Kasumi-1 (cell line): ENCODE measurements around the gene CHD2.

ENCODE experiments used
- DNase-seq, 2 experiments: peaks; one replicate each; lab custom pipeline; 2025; lab: John Stamatoyannopoulos, UW

Gene CHD2

DNA sequence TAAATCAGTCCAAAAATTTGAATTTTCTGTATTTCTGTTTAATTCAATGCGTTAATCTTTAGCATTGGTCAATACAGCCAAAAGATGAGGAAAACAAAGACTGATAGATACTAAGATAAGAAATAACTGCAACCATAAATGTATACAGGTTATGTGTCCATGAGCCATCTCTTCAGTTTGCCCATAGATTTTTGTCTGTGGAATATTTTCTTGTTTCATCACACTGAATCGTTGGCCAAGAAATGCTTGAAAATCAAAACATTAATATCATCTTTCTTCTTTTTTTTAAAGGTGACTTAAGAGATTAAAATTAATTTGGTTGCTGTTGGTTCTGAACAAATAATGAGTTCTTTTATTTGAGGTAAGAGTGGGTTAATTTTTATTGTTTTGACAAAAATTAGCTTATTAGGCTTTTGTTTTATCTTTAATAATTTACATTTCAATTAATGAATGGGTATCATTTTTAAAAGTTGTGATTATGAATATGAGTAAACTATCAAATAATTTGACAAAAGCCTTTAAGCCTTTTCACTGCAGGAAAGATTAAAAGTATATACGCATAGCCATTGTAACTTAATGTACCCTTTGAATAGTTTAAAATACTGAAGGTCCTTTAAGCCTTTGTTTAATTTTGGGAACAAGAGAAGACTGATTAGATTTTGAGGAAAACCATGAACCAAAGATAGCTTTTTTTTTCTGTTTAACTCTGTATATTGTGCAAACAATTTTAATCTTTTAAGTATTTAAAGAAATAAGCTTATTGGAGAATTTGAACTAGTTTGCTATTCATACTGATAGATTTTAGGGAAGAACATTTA lies 14.7 kb upstream of the CHD2 start:
- DNase-seq: no peak

DNA sequence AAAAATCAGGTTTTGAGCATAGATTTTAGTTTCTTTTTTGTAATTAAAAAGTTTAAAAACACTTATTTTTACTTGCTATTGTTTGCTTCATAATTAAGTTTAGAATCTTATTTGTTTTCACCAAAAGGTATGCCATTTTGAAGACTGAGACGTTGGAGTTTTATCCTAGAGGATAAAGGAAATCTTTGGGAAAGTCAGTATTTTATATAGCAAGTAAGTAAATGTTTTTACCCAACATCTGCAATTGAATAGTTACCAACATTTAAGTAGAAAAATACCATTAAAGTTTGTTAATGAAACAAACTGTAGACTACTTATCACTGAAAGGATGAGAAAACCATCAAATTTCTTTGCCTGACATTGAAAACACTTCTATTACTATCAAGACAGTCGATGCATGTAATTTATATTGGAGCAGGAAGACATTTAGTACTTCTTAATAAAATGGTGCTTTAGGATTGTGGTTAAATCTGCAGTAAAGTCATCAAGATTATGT lies 14.0 kb upstream of the CHD2 start:
- no peak for DNase-seq

DNA sequence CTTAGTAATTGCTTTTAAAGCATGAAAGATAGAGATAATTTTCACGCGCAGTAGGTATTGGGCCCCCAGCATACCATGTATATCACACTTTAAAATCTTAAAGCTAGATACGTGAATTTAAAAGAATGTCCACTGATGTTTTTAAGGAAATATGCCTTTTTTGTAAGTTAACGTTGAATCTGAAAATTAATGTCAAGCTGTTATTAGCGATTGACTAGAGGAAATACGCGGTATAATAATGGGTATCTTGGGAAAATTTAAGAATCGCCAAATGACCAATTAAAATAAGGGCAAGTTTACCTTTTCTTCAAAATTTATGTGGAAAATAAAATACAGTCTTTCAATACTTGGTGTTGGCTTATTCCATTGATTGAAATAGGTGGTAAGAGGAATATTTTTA lies 13.3 kb upstream of the CHD2 start:
- DNase-seq: no peak

DNA sequence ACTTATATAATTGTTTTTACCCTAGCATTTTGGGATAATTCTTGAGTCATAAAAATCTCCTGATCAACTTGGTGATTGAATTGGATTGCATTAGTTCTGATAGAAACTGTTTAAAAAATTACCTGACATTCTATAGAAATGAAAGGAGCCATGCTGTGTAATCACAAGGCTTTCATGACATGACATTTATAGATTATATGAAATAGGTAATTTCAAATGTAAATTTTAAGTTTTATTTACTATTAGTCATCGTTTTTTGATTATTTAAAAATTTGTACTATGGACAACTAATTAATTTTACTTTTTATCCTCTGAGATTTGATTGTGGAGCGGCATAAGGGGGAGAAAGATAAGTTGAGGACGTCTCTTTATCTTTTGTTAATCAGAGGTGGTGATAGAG lies 12.3 kb upstream of the CHD2 start:
- no peak for DNase-seq

DNA sequence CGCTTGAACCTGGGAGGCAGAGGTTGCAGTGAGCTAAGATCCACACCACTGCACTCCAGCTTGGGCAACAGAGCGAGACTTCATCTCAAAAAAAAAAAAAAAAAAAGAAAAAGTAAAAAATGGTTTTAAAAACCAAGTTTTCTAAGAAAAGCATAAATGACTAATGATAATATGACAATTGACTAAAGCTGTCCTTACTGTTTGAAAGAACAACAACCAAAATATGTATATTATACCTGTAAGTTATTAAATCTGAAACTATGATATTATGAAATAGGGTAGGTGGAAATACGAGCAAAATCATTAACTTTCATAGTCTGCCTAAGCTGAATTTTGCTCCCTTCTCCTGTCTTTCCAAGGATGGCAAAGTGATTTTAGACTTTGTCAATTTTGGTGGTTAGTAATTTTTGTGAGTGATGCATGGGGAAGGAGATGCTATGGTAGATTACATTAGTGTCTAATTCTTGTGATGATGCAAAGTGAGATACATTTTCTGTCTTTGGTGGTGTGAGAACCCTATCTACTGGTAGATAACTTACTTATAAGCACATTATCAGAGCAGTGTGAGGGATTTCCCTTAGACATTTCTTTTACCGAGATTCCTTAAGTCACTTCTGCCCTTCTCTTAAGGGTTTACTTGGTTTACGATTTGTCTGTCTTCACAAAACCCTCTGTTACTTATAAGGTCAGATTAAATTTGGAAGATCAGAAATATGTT lies 10.6 kb upstream of the CHD2 start:
- no peak for DNase-seq

DNA sequence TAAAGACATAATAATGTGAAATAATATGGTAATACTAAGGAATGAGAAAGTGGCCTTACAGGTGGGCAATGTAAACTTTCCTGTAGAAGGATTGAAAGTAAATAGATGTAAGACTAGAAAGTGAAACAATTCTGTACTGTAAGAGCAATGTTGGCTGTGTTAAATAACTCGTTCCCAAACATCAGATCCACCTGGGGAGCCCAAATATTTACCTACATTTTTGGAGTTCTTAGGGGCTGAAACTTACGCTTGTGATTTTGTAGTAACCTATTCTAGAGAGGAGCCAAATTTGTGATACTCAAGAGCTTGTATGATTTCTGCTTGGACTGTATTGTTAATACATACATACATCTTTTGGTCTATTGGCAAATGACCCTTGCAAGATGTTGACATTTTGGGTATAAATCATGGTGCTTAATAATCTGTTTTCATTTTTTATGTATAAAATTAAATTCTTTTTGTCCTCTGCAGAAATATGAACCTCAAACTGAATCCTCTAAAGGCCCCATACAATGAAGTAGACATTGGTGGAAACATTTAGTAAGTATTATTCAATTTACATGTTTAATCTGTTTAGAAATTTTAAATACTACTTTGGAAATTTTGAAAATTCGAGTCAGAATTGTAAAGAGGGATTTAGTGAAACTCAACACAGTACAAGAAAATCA lies 8.5 kb upstream of the CHD2 start:
- no peak for DNase-seq

DNA sequence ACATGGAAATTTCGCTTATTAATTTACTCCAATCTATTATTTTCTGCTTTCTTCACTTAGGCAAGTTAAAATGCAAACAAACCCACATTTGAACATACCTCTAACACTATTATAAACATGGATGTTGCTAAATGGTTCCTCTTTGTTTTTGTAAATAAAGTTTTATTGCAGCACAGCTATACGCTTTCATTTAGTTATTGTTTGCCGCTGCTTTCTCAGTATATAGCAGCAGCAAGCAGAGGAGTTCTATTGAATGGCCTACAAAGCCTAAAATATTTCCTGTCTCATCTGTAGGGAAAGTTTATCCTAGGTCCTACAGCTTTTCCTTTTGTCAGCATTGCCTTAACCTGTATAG lies 7.9 kb upstream of the CHD2 start:
- DNase-seq: no peak

DNA sequence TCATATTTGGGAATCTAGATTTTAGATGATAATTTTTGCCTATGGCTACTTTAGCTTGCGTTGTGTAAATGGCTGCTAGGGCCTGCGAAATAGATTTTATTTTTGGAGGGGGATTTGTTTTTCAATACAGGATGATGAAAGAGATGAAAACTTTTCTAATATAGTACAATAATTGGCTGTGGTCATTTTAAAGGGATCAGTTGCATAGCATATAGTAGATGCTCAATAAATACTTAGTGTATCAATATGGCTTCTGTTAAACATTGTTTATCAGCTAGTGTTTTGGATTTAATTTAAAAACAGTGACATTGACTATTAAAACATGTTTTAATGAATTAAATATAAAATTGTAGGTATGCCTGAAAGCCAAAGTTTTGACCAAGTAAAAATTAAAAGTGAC lies 6.9 kb upstream of the CHD2 start:
- no peak for DNase-seq

DNA sequence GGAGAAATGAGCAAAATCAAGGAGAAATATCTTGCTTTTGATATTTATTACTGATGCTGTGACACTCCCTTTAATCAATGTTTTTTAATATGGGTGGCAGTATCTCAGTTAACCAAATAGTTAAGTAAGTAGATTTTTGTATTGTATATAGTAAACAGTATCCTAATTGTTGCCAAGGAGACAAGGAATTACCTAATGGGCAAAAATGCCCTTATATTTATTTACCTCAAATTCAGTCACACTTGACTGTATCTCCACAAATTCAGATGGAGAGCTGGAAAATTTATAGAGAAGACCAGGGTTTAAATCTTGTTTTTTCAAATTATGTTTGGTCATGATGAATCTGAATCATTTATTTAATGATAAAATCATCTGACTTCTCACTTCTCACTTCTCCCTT lies 3.6 kb upstream of the CHD2 start:
- DNase-seq: no peak

DNA sequence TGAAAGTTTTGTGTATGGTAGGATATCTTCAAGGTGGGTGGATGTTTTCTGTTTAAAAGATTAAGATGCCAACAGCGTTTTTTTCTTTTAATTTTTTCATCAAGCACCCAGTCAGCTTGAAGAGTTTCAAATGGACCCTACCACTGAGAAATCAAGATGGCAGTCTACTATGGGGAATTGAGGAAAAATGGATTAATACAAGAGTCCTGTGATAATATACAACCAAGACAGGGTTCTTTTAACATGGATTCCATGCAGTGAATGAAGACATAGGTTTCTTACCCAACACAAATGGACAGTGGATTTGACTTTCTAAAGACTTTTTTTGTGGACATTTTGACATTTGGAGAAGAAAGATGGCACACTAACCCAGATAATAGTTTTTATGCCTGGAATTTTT lies 2.5 kb upstream of the CHD2 start:
- DNase-seq: no peak

DNA sequence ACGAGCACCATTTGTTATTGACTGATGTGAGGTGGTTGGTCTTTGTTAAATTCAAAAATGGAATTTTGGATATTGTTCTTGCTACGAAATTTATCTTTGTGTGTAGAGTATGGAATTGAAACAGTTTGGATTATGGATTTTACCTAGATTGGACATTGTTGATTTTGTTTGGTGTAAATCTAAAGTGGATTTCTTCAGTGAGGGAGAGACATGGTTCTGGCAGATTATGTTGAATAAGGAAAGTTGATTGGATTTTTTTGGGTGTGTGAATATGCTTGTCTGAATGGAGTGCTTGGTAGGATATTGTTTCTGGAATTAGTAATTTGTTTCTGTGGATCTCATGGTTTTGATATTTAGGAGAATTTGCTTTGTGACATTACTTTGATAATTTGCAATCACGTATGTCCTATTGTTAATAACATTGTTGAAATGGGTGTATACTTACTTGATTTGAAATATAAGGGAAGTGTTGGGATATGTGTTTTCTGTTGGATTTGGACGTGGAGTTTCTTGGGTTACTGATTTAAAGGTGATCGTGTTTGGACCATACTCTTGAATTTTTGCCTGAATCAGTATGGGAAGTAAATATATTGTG lies 1.0 kb upstream of the CHD2 start:
- no peak for DNase-seq

DNA sequence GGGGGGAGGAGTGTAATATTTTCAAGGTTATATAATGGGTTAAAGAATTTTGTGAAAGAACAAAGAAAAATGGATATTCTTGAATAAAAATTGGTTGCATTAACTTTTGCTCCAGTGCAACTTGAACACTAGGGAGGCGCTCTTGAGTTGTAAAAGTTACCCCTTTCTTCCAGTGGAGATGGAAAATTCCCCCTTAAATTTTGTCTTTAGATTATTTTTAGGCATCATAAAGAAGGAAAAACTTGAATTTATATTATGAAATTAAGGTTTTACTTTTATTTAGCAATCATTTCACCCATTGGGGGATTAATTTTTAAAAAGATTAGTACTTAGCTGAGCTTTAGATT lies 550 bp upstream of the CHD2 start:
- peak; percentile 80 to 83 for DNase-seq

DNA sequence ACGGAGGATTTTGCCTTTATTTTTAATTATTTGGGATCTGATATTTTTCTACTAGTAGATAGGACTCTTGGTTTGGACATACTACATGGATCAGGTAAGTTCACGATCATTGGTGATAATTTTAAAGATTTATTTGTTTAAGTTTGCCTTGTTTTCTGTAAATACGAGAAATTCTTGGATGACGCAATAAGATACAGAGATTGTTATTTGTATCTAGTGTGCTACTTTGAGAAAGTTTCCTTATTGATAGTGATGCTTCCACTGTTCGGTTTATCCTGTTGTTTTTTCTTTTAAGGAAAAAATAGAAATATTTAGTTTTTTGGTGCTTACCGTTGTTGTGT lies 577 bp downstream of the CHD2 start:
- DNase-seq: peak; percentile 37 to 56

DNA sequence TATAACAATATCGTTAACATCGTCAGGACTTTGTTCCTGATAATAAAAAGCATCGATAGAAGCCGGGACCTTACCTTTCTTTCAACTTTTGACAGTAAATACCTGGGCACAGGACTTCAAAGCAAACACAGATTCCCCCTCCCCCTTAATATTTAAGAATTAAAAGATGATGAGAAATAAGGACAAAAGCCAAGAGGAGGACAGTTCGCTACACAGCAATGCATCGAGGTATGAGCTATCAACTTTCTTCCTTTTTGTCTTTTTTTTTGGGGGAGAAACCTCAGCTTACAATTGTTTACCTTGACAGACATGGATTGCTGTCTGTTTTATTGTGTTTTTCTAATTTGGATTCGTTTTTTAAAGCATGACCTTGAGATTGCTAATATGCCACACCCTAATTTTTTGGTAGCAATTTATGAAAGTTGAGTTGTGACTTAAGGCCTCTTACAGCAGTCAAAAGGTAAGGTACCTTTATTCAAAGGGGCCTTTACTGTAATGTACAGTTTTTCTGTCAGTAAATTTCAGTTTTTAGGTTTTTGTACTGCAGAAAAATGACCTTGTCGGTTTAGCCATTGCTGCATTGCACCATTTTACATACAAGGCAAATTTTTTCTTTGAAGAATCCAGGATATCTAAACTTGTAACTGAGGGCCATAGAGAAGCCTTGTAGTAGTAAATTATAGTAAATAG lies 1.1 kb downstream of the CHD2 start:
- peak; percentile 37 to 49 for DNase-seq

DNA sequence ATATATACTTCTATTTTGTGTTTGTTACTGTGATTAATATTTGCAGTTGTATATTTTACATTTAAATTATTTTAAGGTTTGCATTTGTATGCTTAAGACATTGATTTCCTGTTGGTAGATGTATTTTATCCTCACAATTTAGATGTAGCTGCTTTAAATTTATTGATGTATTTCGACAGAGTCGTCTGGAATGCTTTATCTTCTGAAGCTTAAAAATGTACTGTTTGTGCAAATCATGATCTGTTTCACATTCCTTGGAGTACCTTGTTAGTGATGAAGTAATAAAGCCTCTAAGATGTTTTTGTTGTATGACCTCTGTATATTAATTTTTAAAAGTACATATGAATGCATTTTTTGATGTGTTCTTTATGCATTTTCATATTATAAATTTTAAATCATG lies 1.9 kb downstream of the CHD2 start:
- DNase-seq: no peak

DNA sequence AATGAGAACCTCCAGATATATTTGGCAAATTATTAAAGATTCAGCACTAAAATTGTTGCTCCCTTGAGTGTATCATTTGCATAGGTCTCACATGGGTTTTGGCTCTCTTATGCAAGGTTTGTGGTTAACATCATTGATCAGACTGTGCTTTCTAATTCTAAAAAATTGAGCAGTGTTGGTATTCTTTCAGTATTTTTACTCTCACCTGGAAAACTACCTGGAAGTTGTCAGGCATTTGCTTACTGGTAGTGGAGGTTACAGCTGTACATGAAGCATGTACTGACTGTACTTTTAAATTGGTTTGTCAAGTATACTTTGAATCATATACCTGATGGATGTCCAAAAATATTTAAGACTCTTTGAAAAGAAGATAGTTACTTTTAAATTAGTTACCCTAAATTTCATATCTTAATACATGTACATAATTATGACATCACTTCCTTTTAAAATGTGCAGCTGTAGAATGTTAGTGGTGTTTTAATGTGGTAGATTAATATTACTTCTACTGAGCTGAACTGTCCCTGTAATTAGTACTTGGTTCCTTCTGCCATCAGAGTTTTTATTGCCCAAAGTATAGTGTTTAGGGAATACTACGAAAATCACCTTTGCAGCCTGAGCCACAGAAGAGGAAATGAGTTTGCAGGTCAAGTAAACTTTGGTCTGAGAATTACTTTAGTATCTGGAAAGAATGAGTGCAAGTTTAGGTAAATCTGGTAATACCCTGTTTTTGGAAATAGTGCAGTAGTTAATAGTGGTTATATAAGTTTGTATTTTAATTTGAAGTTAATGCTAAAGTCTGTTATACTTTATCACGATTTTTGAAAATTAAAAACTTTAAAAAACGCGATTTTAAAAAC lies 2.8 kb downstream of the CHD2 start:
- peak; percentile 31 to 53 for DNase-seq

DNA sequence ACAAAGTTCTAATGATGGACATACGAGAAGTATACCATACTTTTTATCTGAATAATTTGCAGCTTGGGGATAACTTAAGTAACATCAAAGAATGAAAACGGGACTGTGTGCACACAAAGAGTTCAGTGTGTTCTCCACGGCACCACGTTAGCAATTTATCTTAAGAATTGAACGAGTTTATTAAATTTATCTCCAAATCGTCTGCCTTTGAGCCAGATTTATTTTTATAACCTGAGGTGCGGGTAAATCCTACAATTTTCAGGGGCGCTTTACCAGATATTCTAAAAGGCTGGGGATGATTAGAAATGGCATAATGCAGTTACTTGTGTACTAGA lies 3.5 kb downstream of the CHD2 start:
- no peak for DNase-seq

DNA sequence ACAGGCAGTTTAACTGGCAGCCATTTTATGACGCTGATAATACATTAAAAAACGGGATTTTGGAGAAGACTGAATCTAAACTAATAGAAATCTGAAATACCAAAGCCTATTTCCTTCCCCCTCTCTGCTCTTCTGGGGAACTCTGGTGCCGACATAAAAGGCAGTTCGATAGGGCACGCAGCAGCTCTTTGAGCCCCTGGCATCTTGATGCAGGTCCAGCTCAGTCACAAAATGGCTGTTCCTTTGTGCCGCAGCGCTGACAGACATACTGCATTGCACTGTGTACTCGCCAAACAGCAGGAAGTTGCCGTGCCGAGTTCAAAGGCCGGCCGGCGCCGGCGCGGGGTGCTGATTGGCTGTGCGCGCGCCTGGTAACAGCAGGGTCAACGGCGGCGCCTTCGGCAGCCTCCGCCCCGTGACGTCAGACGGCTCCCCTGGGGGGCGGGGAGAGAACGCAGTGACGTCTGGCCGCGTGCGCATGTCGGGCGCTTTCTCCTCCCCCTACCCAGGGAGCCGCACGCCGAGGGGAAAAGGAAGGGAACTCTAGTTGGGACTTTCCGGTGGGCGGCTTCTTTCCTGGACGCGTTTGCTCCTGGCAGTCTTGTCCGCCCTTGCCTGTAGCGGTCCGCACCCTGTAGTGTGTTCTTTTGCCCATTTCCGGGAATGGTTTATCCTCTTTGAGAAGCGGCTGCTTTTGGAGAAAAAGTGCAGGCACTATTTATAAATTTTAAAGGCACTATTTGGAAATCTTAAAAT lies 4.0 kb downstream of the CHD2 start:
- peak; percentile 100 for DNase-seq

DNA sequence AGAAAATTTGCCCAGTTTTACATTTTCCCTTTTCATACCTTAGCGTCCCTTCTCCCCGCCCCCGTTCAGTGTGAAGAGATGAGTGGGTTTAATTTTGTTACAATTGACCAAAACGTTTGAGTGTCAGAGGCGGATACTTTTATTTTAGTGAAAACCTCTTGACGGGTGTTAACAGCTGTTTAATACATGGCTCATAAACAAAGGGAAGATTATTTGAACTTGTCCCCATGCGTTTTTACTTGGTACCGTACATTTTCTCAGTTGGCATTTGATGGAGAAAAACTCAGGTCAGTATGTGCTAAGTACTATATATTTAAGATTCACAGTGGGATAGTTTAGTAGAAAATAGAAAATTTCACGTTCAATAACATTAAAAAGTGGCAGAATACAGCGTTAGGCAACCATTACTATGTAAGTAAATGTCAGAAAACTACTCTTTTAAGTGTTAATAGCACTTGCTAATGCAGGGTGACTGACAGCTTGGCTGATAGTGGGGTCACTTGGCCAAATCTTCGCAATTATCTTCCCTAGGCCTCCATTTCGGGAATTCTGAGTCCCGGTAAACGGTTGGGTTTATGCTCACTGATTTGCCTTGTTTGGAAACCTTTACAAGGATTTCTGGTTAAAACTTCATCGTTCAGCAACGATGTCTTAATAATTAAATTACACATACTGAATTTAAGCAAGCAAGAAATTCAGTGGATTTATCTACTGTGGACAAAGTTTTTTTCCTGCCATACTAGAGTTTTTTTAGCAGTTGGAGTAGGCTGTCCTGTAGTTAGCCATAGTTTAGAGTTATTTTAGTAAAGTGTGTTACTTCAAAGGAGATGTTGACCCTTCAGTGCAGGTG lies 4.8 kb downstream of the CHD2 start:
- peak; percentile 28 to 70 for DNase-seq

DNA sequence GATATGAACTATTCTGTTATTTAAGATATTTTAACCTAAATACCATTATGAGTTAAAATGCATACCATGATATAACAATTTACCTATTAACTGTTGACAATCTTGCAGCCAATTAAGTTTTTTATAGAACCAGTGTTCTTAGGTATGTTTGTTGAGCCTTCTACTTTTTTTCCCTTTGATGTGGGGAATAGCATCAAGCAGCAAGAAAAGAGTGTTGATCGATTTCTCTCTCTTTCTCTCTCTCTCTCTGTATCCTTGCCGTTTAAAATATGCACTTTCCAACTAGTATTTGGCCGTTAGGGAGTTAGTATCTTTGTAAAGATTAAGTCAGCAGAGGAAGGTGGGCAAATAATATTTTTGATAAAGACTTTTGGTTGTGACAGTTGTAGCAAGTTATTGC lies 5.9 kb downstream of the CHD2 start:
- no peak for DNase-seq
